Mucosa of descending colon (tissue), 3 donors: ENCODE measurements around the gene SLC38A10. TPM values are rescaled to one million over a fixed set of nuclear protein-coding genes. Genes with fewer than 3 reads are reported as not detected.

Experiments used
- ATAC-seq: fragments of 200-7000 bp; cut with Tn5 transposase; one replicate; pipeline ENCODE4 v1.9.1; 2020; ENCODE audit warnings: mild to moderate bottlenecking, moderate library complexity
- DNase-seq, 3 donors: peaks; one replicate each; pipeline ENCODE4 v3.0.0-alpha.2; 2020
- H3K36me3 ChIP-seq: fragments of 200-600 bp; one replicate; pipeline ENCODE4 v1.8.0; 2021; ENCODE audit warnings: low read depth, mild to moderate bottlenecking
- H3K4me1 ChIP-seq: fragments of 200-600 bp; one replicate; pipeline ENCODE4 v1.8.0; 2021; ENCODE audit warnings: low read depth, mild to moderate bottlenecking
- H3K4me3 ChIP-seq: fragments of 200-600 bp; one replicate; pipeline ENCODE4 v1.8.0; 2021; ENCODE audit warnings: mild to moderate bottlenecking
- H3K9me3 ChIP-seq: fragments of 200-600 bp; one replicate; pipeline ENCODE4 v1.8.0; 2021; ENCODE audit warnings: mild to moderate bottlenecking
- CTCF ChIP-seq: fragments of 200-600 bp; IDR thresholded peaks from one replicate; pipeline ENCODE4 v1.8.0; 2022; ENCODE audit warnings: antibody characterized with exemption, mild to moderate bottlenecking
- intact Hi-C, 2 donors: fragments of 100-400 bp; cut with DNase I in 1 of 2; cut with micrococcal nuclease in 1 of 2; formaldehyde crosslinking; loops; one replicate each; pipeline versions ENCODE4 v1.11.0 to v1.11.1; 2022; cut with DNase I, micrococcal nuclease
- total RNA-seq, 3 donors: library from RNA; stranded (reverse); fragmentation: NEBNext Ultra II Directional in 2 of 3; extraction: Animal tissue kit (Norgen Biotek cat#: 25700) in 2 of 3; gene quantifications; one replicate each; pipeline versions ENCODE4 v1.2.1 to v1.2.4, GENCODE V29; 2021 to 2023
- donor health status: DM: no; HTN: no; CAD: no; lungs with moderate emphysema.
- donor health status: DM: no; HTN: no; CAD: no.
- donor health status: DM: no; HTN: yes; CAD: no.

SLC38A10 gene
- total RNA-seq, 3 donors from 2014 or later, result 77.0 to 95.3 (median 94.0) TPM

- no peak for TF ChIP-seq CTCF
- intact Hi-C loops, result no loop called here
- Histone ChIP-seq H3K4me1 (no peaks in the 10 kb centered on the region), H3K4me3 (no peak overlapping the region), H3K9me3 (no peaks in the 10 kb centered on the region), H3K36me3 (no peaks in the 10 kb centered on the region)
- peak; percentile 73 for ATAC-seq
- peak; percentile 50 to 86 (median 61) for DNase-seq
Measured at GRCh38 chr17:81285179-81285878, 9.8 kb downstream of the SLC38A10 start.

GRCh38 chr17:81282876-81283275 lies 12.2 kb downstream of the SLC38A10 start:
- TF ChIP-seq CTCF, result no peak
- H3K36me3 ChIP-seq, result peaks cover 5% of the 10 kb centered on the region
- intact Hi-C loops, result no loop called here
- H3K9me3 ChIP-seq, result no peaks in the 10 kb centered on the region
- no peak for ATAC-seq
- H3K4me3 ChIP-seq, result no peak overlapping the region
- no peak for DNase-seq
- no peaks in the 10 kb centered on the region for H3K4me1 ChIP-seq

GRCh38 chr17:81282141-81282540 lies 13.0 kb downstream of the SLC38A10 start:
- DNase-seq (no peak), ATAC-seq (no peak)
- Histone ChIP-seq H3K9me3 (no peaks in the 10 kb centered on the region), H3K4me3 (no peak overlapping the region), H3K36me3 (peaks cover 5% of the 10 kb centered on the region), H3K4me1 (peaks cover 4% of the 10 kb centered on the region)
- TF ChIP-seq CTCF, result no peak
- intact Hi-C loops, result no loop called here

- Histone ChIP-seq H3K4me1 (peaks cover 4% of the 10 kb centered on the region), H3K4me3 (no peak overlapping the region), H3K9me3 (no peaks in the 10 kb centered on the region), H3K36me3 (peaks cover 5% of the 10 kb centered on the region)
- intact Hi-C loops, result no loop called here
- DNase-seq, result no peak
- no peak for ATAC-seq
- TF ChIP-seq CTCF, result no peak
Measured at GRCh38 chr17:81280571-81280970, 14.5 kb downstream of the SLC38A10 start.

GRCh38 chr17:81279278-81280275 lies 15.5 kb downstream of the SLC38A10 start:
- no peak for TF ChIP-seq CTCF
- Histone ChIP-seq H3K9me3 (no peaks in the 10 kb centered on the region), H3K4me3 (no peak overlapping the region), H3K4me1 (peaks cover 4% of the 10 kb centered on the region), H3K36me3 (peaks cover 5% of the 10 kb centered on the region)
- ATAC-seq, result no peak
- intact Hi-C loops, result no loop called here
- no peak for DNase-seq
